Measurements from ENCODE around the gene ABHD4.
A peak's percentile ranks its signal among the peaks of the same experiment; 100 is the strongest.
"Not testable (repeated sequence)": the region's sequence is repeated elsewhere in the genome, so short reads cannot be mapped to it uniquely, and the experiment has no call there.

ABHD4 gene

GRCh38 chr14:22634233-22634900 is 36.3 kb downstream of the ABHD4 start:
- H3K4me1 ChIP-seq (ENCODE audit: control insufficient read depth in 2 of 2, insufficient read depth in 2 of 2, low read length in 2 of 2) = no peaks in the 10 kb centered on the region
- H3K9me3 ChIP-seq (ENCODE audit: control insufficient read depth in 2 of 2, low read length in 2 of 2) = no peaks in the 10 kb centered on the region
- no peak overlapping the region for H3K9ac ChIP-seq (ENCODE audit: low read depth in 1 of 2, low read length in 2 of 2)

GRCh38 chr14:22635980-22636379 is 37.9 kb downstream of the ABHD4 start:
- H3K27me3 ChIP-seq (ENCODE audit: control insufficient read depth in 2 of 2, insufficient read depth in 2 of 2, low read length in 2 of 2) = not testable (repeated sequence)

More at GRCh38 chr14:22634233-22634900, 36.3 kb downstream of the ABHD4 start:
- Histone ChIP-seq H3K27ac (ENCODE audit: low read depth in 2 of 2, low read length in 2 of 2) (no peak overlapping the region), H3K36me3 (ENCODE audit: control insufficient read depth in 2 of 2, insufficient read depth in 2 of 2, low read length in 2 of 2) (no peaks in the 10 kb centered on the region), H3K27me3 (ENCODE audit: control insufficient read depth in 2 of 2, insufficient read depth in 2 of 2, low read length in 2 of 2) (no peaks in the 10 kb centered on the region), H3K4me3 (ENCODE audit: low read length in 2 of 2) (no peak overlapping the region)

GRCh38 chr14:22640192-22640591 is 42.1 kb downstream of the ABHD4 start:
- Histone ChIP-seq H3K4me1 (ENCODE audit: control insufficient read depth in 2 of 2, insufficient read depth in 2 of 2, low read length in 2 of 2) (peaks cover 0 to 2% of the 10 kb centered on the region in 2 donors), H3K27ac (ENCODE audit: low read depth in 2 of 2, low read length in 2 of 2) (no peak overlapping the region), H3K9me3 (ENCODE audit: control insufficient read depth in 2 of 2, low read length in 2 of 2) (no peaks in the 10 kb centered on the region), H3K4me3 (ENCODE audit: low read length in 2 of 2) (no peak overlapping the region), H3K36me3 (ENCODE audit: control insufficient read depth in 2 of 2, insufficient read depth in 2 of 2, low read length in 2 of 2) (no peaks in the 10 kb centered on the region), H3K9ac (ENCODE audit: low read depth in 1 of 2, low read length in 2 of 2) (no peak overlapping the region), H3K27me3 (ENCODE audit: control insufficient read depth in 2 of 2, insufficient read depth in 2 of 2, low read length in 2 of 2) (no peaks in the 10 kb centered on the region)

More at GRCh38 chr14:22635980-22636379, 37.9 kb downstream of the ABHD4 start:
- H3K4me1 ChIP-seq (ENCODE audit: control insufficient read depth in 2 of 2, insufficient read depth in 2 of 2, low read length in 2 of 2); H3K4me3 ChIP-seq (ENCODE audit: low read length in 2 of 2); H3K9me3 ChIP-seq (ENCODE audit: control insufficient read depth in 2 of 2, low read length in 2 of 2); H3K36me3 ChIP-seq (ENCODE audit: control insufficient read depth in 2 of 2, insufficient read depth in 2 of 2, low read length in 2 of 2); H3K9ac ChIP-seq (ENCODE audit: low read depth in 1 of 2, low read length in 2 of 2); H3K27ac ChIP-seq (ENCODE audit: low read depth in 2 of 2, low read length in 2 of 2): not testable (repeated sequence)

GRCh38 chr14:22641846-22642245 is 43.7 kb downstream of the ABHD4 start:
- Histone ChIP-seq H3K9ac (ENCODE audit: low read depth in 1 of 2, low read length in 2 of 2) (no peak overlapping the region), H3K4me3 (ENCODE audit: low read length in 2 of 2) (no peak overlapping the region), H3K27ac (ENCODE audit: low read depth in 2 of 2, low read length in 2 of 2) (peak overlapping the region in 1 of 2 donors; percentile 52), H3K4me1 (ENCODE audit: control insufficient read depth in 2 of 2, insufficient read depth in 2 of 2, low read length in 2 of 2) (peaks cover 0 to 2% of the 10 kb centered on the region in 2 donors), H3K27me3 (ENCODE audit: control insufficient read depth in 2 of 2, insufficient read depth in 2 of 2, low read length in 2 of 2) (no peaks in the 10 kb centered on the region), H3K36me3 (ENCODE audit: control insufficient read depth in 2 of 2, insufficient read depth in 2 of 2, low read length in 2 of 2) (no peaks in the 10 kb centered on the region), H3K9me3 (ENCODE audit: control insufficient read depth in 2 of 2, low read length in 2 of 2) (no peaks in the 10 kb centered on the region)

- Histone ChIP-seq H3K9me3 (ENCODE audit: control insufficient read depth in 2 of 2, low read length in 2 of 2) (no peaks in the 10 kb centered on the region), H3K4me1 (ENCODE audit: control insufficient read depth in 2 of 2, insufficient read depth in 2 of 2, low read length in 2 of 2) (peaks cover 0 to 2% of the 10 kb centered on the region in 2 donors), H3K27me3 (ENCODE audit: control insufficient read depth in 2 of 2, insufficient read depth in 2 of 2, low read length in 2 of 2) (no peaks in the 10 kb centered on the region), H3K36me3 (ENCODE audit: control insufficient read depth in 2 of 2, insufficient read depth in 2 of 2, low read length in 2 of 2) (no peaks in the 10 kb centered on the region), H3K4me3 (ENCODE audit: low read length in 2 of 2) (no peak within 1 kb of the TSS), H3K9ac (ENCODE audit: low read depth in 1 of 2, low read length in 2 of 2) (no peak within 1 kb of the TSS), H3K27ac (ENCODE audit: low read depth in 2 of 2, low read length in 2 of 2) (no peak within 1 kb of the TSS)
Measured at GRCh38 chr14:22644305-22644635, 46.2 kb downstream of the ABHD4 start, which contains the start of gene OR6J1. Gene OR6J1 (minus strand): TSS chr14:22644352. CDS start chr14:22634811, 9,541 bp downstream.

GRCh38 chr14:22646570-22647254 is 48.6 kb downstream of the ABHD4 start:
- Histone ChIP-seq H3K4me3 (ENCODE audit: low read length in 2 of 2) (no peak overlapping the region), H3K27ac (ENCODE audit: low read depth in 2 of 2, low read length in 2 of 2) (no peak overlapping the region), H3K4me1 (ENCODE audit: control insufficient read depth in 2 of 2, insufficient read depth in 2 of 2, low read length in 2 of 2) (peaks cover 0 to 2% of the 10 kb centered on the region in 2 donors), H3K27me3 (ENCODE audit: control insufficient read depth in 2 of 2, insufficient read depth in 2 of 2, low read length in 2 of 2) (no peaks in the 10 kb centered on the region), H3K36me3 (ENCODE audit: control insufficient read depth in 2 of 2, insufficient read depth in 2 of 2, low read length in 2 of 2) (no peaks in the 10 kb centered on the region), H3K9ac (ENCODE audit: low read depth in 1 of 2, low read length in 2 of 2) (no peak overlapping the region), H3K9me3 (ENCODE audit: control insufficient read depth in 2 of 2, low read length in 2 of 2) (no peaks in the 10 kb centered on the region)

GRCh38 chr14:22648506-22648905 is 50.4 kb downstream of the ABHD4 start:
- H3K4me1 ChIP-seq (ENCODE audit: control insufficient read depth in 2 of 2, insufficient read depth in 2 of 2, low read length in 2 of 2) = peaks cover 0 to 2% of the 10 kb centered on the region in 2 donors
- no peak overlapping the region for H3K9ac ChIP-seq (ENCODE audit: low read depth in 1 of 2, low read length in 2 of 2)
- H3K36me3 ChIP-seq (ENCODE audit: control insufficient read depth in 2 of 2, insufficient read depth in 2 of 2, low read length in 2 of 2) = no peaks in the 10 kb centered on the region
- no peaks in the 10 kb centered on the region for H3K27me3 ChIP-seq (ENCODE audit: control insufficient read depth in 2 of 2, insufficient read depth in 2 of 2, low read length in 2 of 2)
- H3K4me3 ChIP-seq (ENCODE audit: low read length in 2 of 2) = no peak overlapping the region
- no peaks in the 10 kb centered on the region for H3K9me3 ChIP-seq (ENCODE audit: control insufficient read depth in 2 of 2, low read length in 2 of 2)
- H3K27ac ChIP-seq (ENCODE audit: low read depth in 2 of 2, low read length in 2 of 2) = no peak overlapping the region

GRCh38 chr14:22650046-22650739 is 52.1 kb downstream of the ABHD4 start:
- H3K4me3 ChIP-seq (ENCODE audit: low read length in 2 of 2) = no peak overlapping the region
- no peak overlapping the region for H3K9ac ChIP-seq (ENCODE audit: low read depth in 1 of 2, low read length in 2 of 2)
- H3K27me3 ChIP-seq (ENCODE audit: control insufficient read depth in 2 of 2, insufficient read depth in 2 of 2, low read length in 2 of 2) = no peaks in the 10 kb centered on the region
- H3K4me1 ChIP-seq (ENCODE audit: control insufficient read depth in 2 of 2, insufficient read depth in 2 of 2, low read length in 2 of 2) = no peaks in the 10 kb centered on the region
- H3K9me3 ChIP-seq (ENCODE audit: control insufficient read depth in 2 of 2, low read length in 2 of 2) = no peaks in the 10 kb centered on the region
- no peaks in the 10 kb centered on the region for H3K36me3 ChIP-seq (ENCODE audit: control insufficient read depth in 2 of 2, insufficient read depth in 2 of 2, low read length in 2 of 2)
- H3K27ac ChIP-seq (ENCODE audit: low read depth in 2 of 2, low read length in 2 of 2) = no peak overlapping the region

GRCh38 chr14:22650960-22651521 is 52.9 kb downstream of the ABHD4 start:
- Histone ChIP-seq H3K27ac (ENCODE audit: low read depth in 2 of 2, low read length in 2 of 2) (no peak overlapping the region), H3K9ac (ENCODE audit: low read depth in 1 of 2, low read length in 2 of 2) (no peak overlapping the region), H3K9me3 (ENCODE audit: control insufficient read depth in 2 of 2, low read length in 2 of 2) (no peaks in the 10 kb centered on the region), H3K4me1 (ENCODE audit: control insufficient read depth in 2 of 2, insufficient read depth in 2 of 2, low read length in 2 of 2) (no peaks in the 10 kb centered on the region), H3K36me3 (ENCODE audit: control insufficient read depth in 2 of 2, insufficient read depth in 2 of 2, low read length in 2 of 2) (no peaks in the 10 kb centered on the region), H3K4me3 (ENCODE audit: low read length in 2 of 2) (no peak overlapping the region), H3K27me3 (ENCODE audit: control insufficient read depth in 2 of 2, insufficient read depth in 2 of 2, low read length in 2 of 2) (no peaks in the 10 kb centered on the region)

GRCh38 chr14:22651586-22651985 is 53.5 kb downstream of the ABHD4 start:
- H3K36me3 ChIP-seq (ENCODE audit: control insufficient read depth in 2 of 2, insufficient read depth in 2 of 2, low read length in 2 of 2) = no peaks in the 10 kb centered on the region
- H3K4me1 ChIP-seq (ENCODE audit: control insufficient read depth in 2 of 2, insufficient read depth in 2 of 2, low read length in 2 of 2) = no peaks in the 10 kb centered on the region
- no peaks in the 10 kb centered on the region for H3K9me3 ChIP-seq (ENCODE audit: control insufficient read depth in 2 of 2, low read length in 2 of 2)
- no peak overlapping the region for H3K4me3 ChIP-seq (ENCODE audit: low read length in 2 of 2)
- no peak overlapping the region for H3K9ac ChIP-seq (ENCODE audit: low read depth in 1 of 2, low read length in 2 of 2)
- no peak overlapping the region for H3K27ac ChIP-seq (ENCODE audit: low read depth in 2 of 2, low read length in 2 of 2)
- H3K27me3 ChIP-seq (ENCODE audit: control insufficient read depth in 2 of 2, insufficient read depth in 2 of 2, low read length in 2 of 2) = no peaks in the 10 kb centered on the region

All from mucosa of rectum (tissue), 2 donors.